GM19099 (cell line): Measurements from ENCODE around the gene EPHA2.

Source experiments
- POLR2A ChIP-seq: IDR thresholded peaks from 3 replicates; pipeline ENCODE4 v1.6.1; 2011; ENCODE audit warnings: low read depth; ENCODE audit not compliant: insufficient read length; ENCODE audit errors: extremely low read depth

EPHA2 gene

DNA sequence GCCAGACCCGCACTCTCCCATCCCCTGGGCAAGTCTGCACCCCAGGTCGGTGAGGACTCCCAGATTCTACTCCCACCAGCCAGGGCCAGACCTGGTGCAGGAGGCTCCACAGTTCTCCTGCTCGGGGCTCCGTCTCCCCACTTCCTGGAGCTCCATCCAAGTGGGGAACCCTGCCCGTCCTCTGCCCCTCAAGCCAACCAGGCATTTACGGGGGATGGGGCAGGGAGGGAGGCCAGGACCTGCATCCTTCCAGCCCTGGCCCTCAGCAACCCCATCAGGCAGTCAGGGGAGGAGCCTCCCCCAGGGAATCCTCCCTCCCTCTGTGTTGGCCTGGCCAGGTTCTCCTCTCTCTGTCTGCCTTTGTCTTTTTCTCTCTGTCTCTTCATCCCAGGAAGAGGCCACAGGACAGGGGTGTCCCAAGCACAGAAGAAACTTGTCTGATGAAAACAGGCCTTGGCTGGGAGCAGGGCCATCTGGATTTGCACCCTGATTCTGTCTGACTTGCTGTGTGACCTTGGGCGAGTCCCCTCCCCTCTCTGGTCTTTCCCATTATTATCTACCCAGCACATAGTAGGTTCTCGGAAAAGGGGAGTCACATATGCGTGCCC lies 18.5 kb upstream of the EPHA2 start:
- TF ChIP-seq POLR2A: no peak

DNA sequence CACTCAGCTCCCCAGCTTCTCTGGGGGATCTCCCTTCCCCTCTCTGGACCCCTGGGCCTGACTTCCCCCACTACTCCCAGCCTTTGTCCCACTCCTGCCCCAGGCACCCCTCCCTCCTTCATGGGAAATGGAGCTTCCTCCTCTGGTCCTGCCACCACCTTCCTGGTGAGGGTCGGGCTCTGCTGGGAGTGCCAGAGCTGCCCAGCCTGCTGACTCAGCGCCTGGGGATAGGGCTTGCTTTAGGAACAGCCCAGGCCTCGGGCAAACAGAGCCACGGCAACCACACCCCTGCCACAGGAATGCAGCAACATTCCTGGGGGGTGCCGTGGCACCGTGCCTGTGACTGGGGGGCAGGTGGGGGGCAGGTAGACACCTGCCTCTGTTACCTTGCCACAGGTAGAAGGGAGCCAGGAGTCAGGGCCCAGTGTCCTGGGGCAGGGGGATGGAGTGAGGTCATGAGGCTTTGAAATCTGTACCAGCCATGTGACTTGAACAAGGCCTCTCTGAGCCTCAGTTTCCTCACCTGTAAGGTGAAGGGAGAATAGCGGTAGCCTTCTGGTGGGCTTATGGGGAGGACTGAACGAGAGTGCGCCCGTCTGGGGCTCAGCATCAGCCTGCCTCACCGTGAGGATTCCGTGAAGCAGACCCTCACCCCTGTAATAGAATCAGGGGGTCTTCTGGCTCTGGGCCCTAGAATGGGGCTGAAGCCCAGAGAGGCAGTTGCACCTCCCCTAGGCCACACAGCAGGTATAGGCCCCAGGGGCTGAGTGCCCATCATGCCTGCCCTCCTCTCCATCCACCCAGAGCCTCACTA lies 17.8 kb upstream of the EPHA2 start:
- TF ChIP-seq POLR2A: no peak

DNA sequence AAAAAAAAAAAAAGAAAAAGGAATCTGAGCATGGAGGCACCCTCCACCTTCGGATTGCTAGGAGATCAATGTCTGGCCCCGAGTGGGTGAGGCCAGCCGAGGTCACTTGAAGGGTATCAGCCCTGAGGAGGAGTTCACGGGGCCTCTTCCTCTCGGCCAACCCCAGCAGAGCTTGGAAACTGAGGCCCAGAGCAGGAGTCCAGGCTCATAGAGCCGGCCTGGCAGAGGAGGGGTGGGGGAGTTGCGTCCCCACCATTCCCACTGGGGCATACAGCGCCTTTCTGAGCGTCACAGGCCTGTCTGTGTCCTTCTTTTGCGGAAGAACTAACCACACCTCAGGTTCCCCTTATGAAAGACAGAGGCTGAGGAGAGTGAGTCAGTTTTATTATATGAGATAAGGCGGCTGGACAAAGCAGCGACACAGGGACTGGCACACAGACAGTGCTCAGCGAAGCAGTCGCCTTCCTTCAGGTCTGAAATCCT lies 17.1 kb upstream of the EPHA2 start:
- no peak for TF ChIP-seq POLR2A

DNA sequence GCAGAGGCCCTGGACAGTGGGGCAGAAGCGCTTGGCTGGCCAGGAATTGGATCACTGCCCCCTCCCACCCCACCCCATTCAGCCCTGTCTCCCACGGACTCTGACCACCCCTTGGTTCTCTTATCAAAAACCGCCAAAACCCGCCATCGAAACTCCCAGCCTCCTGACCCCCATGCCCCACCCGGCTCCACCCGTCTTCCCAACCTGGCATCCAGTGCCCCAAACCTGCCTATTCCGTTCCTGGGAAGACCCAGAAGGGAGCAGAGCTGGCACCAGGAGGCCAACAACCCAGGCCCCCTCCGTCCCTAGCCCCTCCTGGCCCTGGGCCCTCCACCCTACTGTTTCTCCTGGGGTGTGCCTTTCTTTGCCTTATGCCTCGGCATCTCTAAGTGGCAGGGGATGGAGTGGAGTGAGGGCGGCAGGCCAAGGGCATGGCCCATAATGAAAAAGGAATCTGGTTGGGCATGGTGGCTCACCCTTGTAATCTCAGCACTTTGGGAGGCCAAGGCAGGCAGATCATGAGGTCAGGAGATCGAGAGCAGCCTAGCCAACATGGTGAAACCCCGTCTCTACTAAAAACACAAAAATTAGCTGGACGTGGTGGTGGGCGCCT lies 16.5 kb upstream of the EPHA2 start:
- no peak for TF ChIP-seq POLR2A

DNA sequence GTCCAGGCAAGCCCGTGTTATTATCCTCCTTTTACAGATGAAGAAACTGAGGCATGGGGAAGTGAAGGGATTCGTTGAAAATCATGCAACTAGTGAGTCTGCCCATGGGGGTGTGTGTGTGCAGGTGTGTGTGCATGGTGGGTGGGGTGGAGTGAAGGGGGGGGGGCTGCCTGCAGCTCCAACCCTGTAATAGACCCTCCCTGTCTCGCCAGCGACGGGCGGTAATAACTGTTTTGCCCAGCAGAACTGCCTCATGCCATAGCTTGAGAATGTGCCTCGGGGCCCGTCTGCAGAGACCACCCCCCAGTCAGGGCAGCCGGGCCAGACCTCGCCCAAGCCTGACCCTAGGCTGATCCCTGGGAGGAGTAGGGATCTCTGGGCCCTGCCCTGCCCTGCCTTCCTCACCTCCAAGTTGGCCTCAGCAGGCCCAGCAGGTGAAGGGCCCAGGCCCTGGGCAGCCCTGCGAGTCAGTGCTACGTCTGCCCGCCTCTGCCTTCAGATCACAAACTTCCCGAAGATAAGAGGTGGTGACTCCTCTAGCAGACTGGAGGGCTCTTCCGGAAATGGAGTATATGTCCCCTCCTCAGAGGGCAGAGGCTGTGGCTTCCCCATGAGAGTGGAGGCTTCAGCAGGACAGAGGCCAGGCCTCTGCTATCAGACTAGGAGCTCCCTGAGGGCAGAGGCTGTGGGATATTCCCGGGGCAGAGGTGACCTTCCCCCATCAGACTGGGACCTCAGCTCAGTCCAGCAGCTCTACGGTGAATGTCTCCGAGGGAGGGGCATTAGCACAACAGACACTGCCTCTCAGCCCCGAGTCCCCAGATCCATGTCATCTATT lies 15.7 kb upstream of the EPHA2 start:
- no peak for TF ChIP-seq POLR2A

DNA sequence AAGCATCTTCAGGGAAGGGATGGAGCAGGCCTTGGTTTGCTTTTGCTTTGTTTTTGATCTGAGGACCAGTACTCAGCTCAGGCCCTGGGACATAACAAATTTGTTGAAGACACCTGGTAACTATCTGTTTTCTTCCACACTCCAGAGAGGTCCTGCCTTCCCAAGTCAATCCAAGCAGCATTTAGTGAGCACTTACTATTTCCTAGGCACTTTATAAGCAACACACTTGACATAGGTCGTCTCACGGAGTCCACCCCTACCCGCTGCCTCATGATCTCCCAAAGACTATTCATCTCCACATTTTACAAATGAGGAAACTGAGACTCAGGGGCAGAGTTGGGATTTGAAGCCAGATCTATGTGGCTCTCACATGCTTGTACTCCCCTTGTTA lies 14.4 kb upstream of the EPHA2 start:
- no peak for TF ChIP-seq POLR2A

DNA sequence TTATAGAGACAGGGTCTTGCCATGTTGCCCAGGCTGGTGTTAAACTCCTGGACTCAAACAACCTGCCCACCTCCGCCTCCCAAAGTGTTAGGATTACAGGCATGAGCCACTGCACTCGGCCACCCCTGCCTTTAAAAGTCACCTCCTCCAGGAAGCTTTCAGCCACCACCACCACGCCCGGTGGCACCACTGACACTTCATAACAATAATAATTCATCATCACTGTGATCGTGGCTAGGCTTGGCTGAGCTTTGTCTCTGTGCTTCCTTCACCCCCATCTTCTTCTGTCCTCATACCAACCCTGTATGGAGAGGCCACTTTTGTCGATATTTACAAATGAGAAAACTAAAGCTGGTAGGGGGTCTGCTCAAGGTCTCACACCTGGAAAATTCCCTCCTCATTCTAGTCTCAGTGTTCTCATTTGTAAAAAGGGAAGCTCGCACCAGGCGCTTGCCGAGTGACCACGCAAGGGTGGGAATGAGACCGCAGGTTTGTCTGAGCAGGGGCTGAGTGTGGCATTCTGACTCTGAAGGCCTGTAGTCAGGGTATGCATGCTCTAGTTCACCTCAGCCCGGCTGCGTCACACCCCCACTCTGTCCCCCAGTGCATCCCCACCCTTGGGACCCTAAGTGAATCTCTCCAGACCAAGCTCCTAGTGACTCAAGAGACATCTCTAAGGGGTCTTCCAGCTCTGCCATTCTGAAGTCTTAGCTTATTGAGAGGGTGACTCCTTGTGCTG lies 12.9 kb upstream of the EPHA2 start:
- no peak for TF ChIP-seq POLR2A

DNA sequence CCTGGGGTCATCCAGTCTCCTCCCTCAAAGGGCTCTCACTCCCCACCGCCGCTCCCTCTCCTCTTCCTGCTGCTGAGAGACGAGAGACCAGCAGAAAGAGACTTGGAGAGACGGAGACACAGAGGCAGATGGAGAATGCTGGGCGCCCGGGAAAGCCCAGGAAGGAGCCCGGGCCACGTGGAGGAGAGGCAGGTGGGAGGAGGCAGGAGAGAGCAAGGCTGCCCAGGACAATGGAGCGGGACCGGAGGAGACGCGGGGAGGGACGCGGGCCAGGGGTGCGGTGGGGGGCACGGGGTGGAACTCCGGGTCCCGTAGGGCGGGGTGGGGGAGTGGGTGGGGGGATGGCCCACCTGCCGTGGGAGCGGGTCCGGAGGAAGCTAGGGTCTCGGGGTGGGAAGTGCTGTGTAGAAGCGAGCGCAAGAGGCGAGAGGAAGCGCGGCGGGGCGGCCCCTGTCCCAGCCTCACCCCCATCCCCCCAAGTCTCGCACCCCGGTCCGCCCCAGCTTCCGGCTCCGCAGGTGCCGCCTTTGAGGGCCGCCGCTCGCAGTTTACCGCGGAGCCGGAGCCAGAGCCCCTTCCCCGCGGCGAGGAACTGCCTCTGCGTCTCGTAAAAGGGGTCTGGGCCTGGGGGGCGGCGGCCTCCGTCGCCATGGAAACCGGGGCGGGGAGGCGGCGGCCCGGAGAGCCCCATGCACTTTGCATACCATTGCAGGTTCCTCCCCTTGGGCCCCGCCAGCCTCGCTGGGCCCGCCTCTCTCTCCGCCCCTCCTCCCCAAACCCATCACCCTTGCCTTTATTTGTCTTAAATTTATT lies 11.7 kb upstream of the EPHA2 start:
- TF ChIP-seq POLR2A: no peak

DNA sequence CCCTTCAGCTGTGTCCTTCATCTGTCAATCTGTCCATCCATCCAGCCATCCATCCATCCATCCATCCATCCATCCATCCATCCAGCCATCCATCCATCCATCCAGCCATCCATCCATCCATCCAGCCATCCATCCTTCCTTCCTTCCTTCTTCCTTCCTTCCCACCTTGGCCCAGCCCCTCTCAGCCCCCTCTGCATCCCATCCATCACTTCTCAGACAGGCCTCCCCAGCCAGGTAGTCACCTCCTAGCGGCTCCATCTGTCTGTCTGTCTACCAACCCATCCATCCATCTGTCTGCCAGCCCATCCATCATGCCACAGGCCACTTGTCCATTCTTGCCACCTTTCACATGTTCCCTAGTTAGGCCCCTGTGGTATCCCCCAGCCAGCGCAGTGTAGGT lies 10.2 kb upstream of the EPHA2 start:
- no peak for TF ChIP-seq POLR2A

DNA sequence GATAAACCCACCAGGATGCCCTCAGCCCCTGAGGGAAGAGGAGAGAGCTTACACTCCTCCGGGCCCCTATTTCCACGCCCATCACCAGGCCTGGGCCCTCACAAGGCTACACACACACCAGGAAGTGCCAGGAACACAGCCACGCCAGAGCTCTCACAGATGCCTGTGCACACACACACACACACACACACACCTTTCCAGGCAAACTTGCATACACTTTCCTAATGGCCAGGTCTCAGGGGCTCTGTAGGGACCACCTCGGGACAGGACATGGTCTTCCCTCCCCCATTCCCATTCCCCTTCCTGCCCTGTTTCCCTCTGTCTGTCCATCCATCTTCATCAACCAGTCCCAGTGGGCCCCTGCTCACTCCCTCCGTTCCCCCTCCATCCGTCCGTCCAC lies 9.7 kb upstream of the EPHA2 start:
- TF ChIP-seq POLR2A: no peak

DNA sequence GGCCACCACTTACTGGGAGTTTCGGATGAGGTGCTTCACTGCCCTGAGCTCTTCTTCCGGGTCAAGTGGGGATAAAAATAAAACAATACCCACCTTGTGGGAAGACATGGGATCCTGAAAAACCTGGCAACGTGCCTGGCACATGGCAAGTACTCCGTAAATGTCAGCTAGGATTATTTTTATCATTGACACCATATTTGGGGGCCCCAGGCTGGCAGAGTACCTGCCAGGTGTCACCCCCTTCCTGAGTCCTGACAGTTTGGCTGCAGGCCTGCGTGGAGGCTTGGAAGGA lies 9.2 kb upstream of the EPHA2 start:
- no peak for TF ChIP-seq POLR2A

DNA sequence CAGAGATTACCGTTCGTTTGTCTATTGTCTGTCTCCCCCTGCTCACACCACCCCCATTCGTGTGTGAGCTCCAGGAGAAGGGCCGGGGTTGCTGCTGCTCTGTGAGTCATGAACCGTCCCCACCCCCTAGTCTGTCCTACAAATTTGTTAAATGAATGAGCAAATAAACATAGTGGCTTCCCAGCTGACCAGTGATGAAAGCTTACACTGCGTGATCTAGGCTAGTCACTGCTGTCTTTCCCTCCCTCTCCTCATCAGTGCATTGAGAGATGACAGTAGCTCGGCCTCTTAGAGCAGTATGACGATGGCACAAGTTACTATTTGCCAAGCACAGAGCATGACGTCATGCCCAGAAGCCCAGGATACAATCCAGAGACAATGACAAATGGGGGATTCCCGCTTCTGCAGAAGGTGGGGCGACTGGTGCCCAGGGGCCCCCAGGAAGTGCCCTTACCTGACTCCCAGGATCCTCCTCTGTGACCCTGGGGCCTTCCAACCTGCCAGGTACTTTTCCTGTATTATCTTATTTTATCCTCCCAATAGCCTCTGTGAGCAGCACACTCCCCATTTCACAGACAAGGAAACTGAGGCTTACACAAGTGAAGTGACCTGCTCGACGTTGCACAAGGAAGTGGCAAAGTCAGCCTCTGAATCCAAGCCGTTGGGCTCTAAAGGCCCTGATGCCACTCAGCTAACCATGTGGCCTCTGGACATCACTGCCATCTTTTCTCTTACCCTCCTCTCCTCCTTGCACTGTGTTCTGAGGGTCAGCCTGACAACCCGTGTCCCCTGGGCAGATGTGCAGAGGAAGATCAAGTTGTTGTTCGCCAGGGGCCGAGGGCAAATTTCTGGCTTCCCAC lies 8.6 kb upstream of the EPHA2 start:
- TF ChIP-seq POLR2A: no peak

DNA sequence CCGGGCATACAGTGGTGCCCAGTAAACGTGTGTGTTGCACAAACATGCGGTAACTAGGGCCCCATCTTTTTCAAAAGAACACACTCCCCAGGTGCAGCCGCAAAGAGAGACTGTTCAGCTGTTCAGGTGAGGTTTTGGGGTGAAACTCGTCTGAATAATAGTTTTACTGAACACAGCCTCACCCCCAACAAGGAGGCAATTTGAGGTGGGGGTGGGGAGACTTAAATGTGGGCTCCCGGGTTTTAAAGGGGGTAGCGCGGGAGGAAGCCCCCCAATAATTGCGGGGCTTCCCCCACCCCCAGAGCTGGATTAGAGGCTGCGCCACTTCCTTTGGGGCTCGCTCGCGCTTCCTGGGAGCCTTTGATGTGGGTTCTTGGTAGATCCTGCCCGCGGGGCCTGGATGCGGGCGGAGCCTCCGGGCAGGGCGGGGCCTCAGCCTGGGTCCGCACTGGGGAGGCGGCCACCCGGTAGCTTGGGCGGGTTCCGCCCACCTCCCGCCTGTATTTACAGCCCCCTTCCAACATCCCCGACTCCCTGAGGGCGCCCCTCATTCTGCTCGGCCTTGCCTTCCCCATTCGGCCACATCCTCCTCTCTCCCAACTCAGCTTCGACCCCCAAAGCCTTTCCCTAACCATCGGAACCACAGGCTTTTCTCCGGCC lies 6.4 kb upstream of the EPHA2 start:
- no peak for TF ChIP-seq POLR2A

DNA sequence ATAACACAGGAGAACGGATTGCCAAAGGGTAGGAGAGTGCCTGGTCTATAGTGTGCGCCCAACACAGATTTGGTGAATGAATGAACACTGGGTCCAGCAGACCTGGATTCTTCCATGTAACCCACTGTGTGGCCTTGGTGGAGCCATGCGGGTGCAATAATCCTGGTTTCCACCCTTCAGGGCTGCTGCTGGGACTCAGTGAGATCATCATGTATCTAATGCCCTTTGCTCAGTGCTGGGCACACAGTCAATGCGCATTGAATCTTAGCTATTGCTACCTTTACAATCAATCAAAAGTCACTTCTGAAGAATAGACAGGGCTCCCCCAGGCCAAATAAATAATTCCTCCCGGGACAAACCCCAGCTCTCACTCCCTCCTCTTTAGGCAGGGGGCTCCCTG lies 5.8 kb upstream of the EPHA2 start:
- no peak for TF ChIP-seq POLR2A
